Left lobe of liver (tissue), 2 donors: ENCODE results near the gene GLP2R. TPM values are rescaled to one million over a fixed set of nuclear protein-coding genes. Genes with fewer than 3 reads are reported as not detected.
"Not testable (repeated sequence)": the region's sequence is repeated elsewhere in the genome, so short reads cannot be mapped to it uniquely, and the experiment has no call there.

Source experiments
- ATAC-seq: fragments of 200-7000 bp; cut with Tn5 transposase; one replicate; pipeline ENCODE4 v1.9.1; 2020; ENCODE audit warnings: mild to moderate bottlenecking, moderate library complexity
- DNase-seq: peaks from one replicate; pipeline ENCODE4 v3.0.0-alpha.2; 2020; ENCODE audit warnings: low spot score
- total RNA-seq: library from RNA; stranded (reverse); gene quantifications from one replicate; pipeline ENCODE4 v1.2.1, GENCODE V29; 2021
- donor health status: DM: no; HTN: no; CAD: no; lungs with moderate emphysema.
- donor health status: DM: no; HTN: yes; CAD: no.

GLP2R gene
- total RNA-seq = 0.68 TPM

- no peak for DNase-seq
- ATAC-seq = no peak
These were observed at the start of gene GLP2R for GRCh38 chr17:9825641-9826150. GLP2R (plus strand) TSS chr17:9825924; CDS start chr17:9826064, 140 bp downstream.

GRCh38 chr17:9776911-9777310 lies 48.8 kb upstream of the GLP2R start:
- ATAC-seq = no peak

GRCh38 chr17:9780552-9780951 lies 45.2 kb upstream of the GLP2R start:
- no peak for ATAC-seq
- DNase-seq = no peak

More at GRCh38 chr17:9776911-9777310, 48.8 kb upstream of the GLP2R start:
- DNase-seq = no peak

- DNase-seq = no peak
These were observed 42.7 kb upstream of the GLP2R start for GRCh38 chr17:9783050-9783449.

GRCh38 chr17:9783465-9783864 lies 42.3 kb upstream of the GLP2R start:
- not testable (repeated sequence) for ATAC-seq

More at GRCh38 chr17:9783050-9783449, 42.7 kb upstream of the GLP2R start:
- ATAC-seq = no peak

GRCh38 chr17:9784544-9784943 lies 41.2 kb upstream of the GLP2R start:
- no peak for ATAC-seq
- no peak for DNase-seq

More at GRCh38 chr17:9783465-9783864, 42.3 kb upstream of the GLP2R start:
- not testable (repeated sequence) for DNase-seq

- DNase-seq (no peak), ATAC-seq (no peak)
These were observed 37.1 kb upstream of the GLP2R start for GRCh38 chr17:9788601-9789000.

GRCh38 chr17:9790316-9790715 lies 35.4 kb upstream of the GLP2R start:
- ATAC-seq (no peak), DNase-seq (no peak)

GRCh38 chr17:9790889-9791876 lies 34.5 kb upstream of the GLP2R start, which contains the start of gene DHRS7C:
DHRS7C (minus strand) TSS chr17:9791592; CDS start chr17:9791284, 308 bp downstream.
- no peak for DNase-seq
- no peak for ATAC-seq

GRCh38 chr17:9792181-9792840 lies 33.4 kb upstream of the GLP2R start:
- ATAC-seq (no peak), DNase-seq (no peak)

- ATAC-seq (no peak), DNase-seq (no peak)
These were observed 27.7 kb upstream of the GLP2R start for GRCh38 chr17:9798008-9798407.

- DNase-seq = no peak
These were observed 27.0 kb upstream of the GLP2R start for GRCh38 chr17:9798724-9799123.

GRCh38 chr17:9801505-9801904 lies 24.2 kb upstream of the GLP2R start:
- DNase-seq (no peak), ATAC-seq (no peak)

More at GRCh38 chr17:9798724-9799123, 27.0 kb upstream of the GLP2R start:
- no peak for ATAC-seq

- ATAC-seq = no peak
- no peak for DNase-seq
These were observed 23.4 kb upstream of the GLP2R start for GRCh38 chr17:9802294-9802693.

GRCh38 chr17:9802697-9803096 lies 23.0 kb upstream of the GLP2R start:
- DNase-seq = no peak
- no peak for ATAC-seq

GRCh38 chr17:9805769-9806168 lies 20.0 kb upstream of the GLP2R start:
- DNase-seq (no peak), ATAC-seq (no peak)

GRCh38 chr17:9806699-9807098 lies 19.0 kb upstream of the GLP2R start:
- no peak for ATAC-seq
- no peak for DNase-seq

GRCh38 chr17:9809409-9809808 lies 16.3 kb upstream of the GLP2R start:
- DNase-seq = no peak
- no peak for ATAC-seq

- ATAC-seq = no peak
These were observed 15.4 kb upstream of the GLP2R start for GRCh38 chr17:9810100-9810949.

GRCh38 chr17:9811086-9811485 lies 14.6 kb upstream of the GLP2R start:
- no peak for DNase-seq
- ATAC-seq = no peak

More at GRCh38 chr17:9810100-9810949, 15.4 kb upstream of the GLP2R start:
- DNase-seq = no peak
